ENCODE data around the gene UBAC2.
A peak's percentile ranks its signal among the peaks of the same experiment; 100 is the strongest.

Gene UBAC2, protein sequence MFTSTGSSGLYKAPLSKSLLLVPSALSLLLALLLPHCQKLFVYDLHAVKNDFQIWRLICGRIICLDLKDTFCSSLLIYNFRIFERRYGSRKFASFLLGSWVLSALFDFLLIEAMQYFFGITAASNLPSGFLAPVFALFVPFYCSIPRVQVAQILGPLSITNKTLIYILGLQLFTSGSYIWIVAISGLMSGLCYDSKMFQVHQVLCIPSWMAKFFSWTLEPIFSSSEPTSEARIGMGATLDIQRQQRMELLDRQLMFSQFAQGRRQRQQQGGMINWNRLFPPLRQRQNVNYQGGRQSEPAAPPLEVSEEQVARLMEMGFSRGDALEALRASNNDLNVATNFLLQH

DNA sequence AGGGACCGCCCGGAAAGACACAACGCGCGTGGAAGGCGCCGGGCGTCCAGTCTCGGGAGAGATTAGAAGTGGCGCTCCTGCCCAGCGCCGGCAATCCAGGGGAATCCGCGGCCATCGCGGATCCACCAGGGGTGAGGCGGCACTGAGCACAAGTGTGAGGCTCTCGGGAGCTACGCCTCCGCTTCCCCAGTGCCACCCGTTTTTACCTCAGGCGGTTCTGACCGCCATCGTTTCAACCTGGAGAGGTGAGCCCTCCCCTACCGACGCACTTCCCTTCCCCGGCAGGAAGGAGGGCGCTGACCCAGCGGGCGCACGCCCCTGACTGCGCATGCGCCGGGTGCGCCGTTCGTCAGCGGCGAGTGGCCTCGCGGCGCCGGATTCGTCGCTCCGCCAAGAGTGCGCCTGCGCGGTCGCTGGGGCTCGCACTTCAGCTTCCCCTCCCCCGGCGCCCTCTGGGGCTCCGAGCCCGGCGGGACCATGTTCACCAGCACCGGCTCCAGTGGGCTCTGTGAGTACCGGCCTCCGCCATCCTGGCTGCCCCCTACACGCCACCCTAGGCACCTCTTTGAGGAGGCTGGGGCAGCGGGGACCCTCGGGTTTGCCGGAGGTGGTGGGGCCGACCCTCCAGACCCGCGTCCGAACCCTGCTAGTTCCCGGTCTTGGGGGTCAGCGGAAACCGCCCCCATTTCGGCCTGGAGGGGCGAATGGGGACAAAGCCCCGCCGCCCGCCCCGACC lies at the start of gene UBAC2:
TSS of gene UBAC2 (plus strand) at position 423 of the 736 bp plus-strand sequence. CDS start at position 478, 55 bp downstream.
- Histone ChIP-seq H3K4me3 (ENCODE audit: low read depth in 1 of 5, low read length in 5 of 5) (peak within 1 kb of the TSS; percentile 92 to 98 (median 96)), H3K27ac (ENCODE audit: low read depth, low read length) (peak within 1 kb of the TSS; percentile 95), H3K36me3 (ENCODE audit: control insufficient read depth in 5 of 5, insufficient read depth in 5 of 5, low read length in 5 of 5) (no peaks in the 10 kb centered on the region), H3K9me3 (ENCODE audit: control insufficient read depth in 5 of 5, low read length in 5 of 5) (no peaks in the 10 kb centered on the region), H3K27me3 (ENCODE audit: control insufficient read depth in 5 of 5, insufficient read depth in 4 of 5, low read length in 5 of 5) (no peaks in the 10 kb centered on the region), H3K9ac (ENCODE audit: low read length in 5 of 5) (peak within 1 kb of the TSS; percentile 56 to 99 (median 95)), H3K4me1 (ENCODE audit: control insufficient read depth in 5 of 5, insufficient read depth in 5 of 5, low read length in 5 of 5) (peaks cover 0 to 41% (median 28%) of the 10 kb centered on the region in 5 donors)

DNA sequence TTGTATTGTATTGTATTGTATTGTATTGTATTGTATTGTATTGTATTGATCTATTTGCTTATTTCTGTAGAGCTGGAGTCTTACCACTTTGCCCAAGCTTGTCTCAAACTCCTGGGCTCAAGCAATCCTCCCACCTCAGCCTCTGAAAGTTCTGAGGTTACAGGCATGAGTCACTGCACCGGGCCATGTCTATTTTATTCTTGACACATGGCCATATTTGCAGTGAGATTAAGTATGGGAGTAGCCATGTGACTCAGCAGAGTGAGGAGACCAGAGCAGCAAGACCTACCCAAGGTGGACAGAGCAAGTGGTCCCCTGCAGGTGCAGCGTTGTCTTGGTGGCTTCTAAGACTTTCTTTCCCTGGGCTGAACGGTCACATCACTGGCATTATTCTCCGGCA lies 49.1 kb upstream of the UBAC2 start:
- no peaks in the 10 kb centered on the region for H3K36me3 ChIP-seq (ENCODE audit: control insufficient read depth in 5 of 5, insufficient read depth in 5 of 5, low read length in 5 of 5)
- no peaks in the 10 kb centered on the region for H3K9me3 ChIP-seq (ENCODE audit: control insufficient read depth in 5 of 5, low read length in 5 of 5)
- no peak overlapping the region for H3K9ac ChIP-seq (ENCODE audit: low read length in 5 of 5)
- H3K27me3 ChIP-seq (ENCODE audit: control insufficient read depth in 5 of 5, insufficient read depth in 4 of 5, low read length in 5 of 5): peaks cover 0 to 13% (median 0%) of the 10 kb centered on the region in 5 donors
- H3K4me3 ChIP-seq (ENCODE audit: low read depth in 1 of 5, low read length in 5 of 5): no peak overlapping the region
- no peak overlapping the region for H3K27ac ChIP-seq (ENCODE audit: low read depth, low read length)
- H3K4me1 ChIP-seq (ENCODE audit: control insufficient read depth in 5 of 5, insufficient read depth in 5 of 5, low read length in 5 of 5): no peaks in the 10 kb centered on the region

- H3K4me1 ChIP-seq (ENCODE audit: control insufficient read depth in 5 of 5, insufficient read depth in 5 of 5, low read length in 5 of 5): no peaks in the 10 kb centered on the region
- no peak overlapping the region for H3K4me3 ChIP-seq (ENCODE audit: low read depth in 1 of 5, low read length in 5 of 5)
- H3K9ac ChIP-seq (ENCODE audit: low read length in 5 of 5): no peak overlapping the region
- H3K9me3 ChIP-seq (ENCODE audit: control insufficient read depth in 5 of 5, low read length in 5 of 5): no peaks in the 10 kb centered on the region
- no peaks in the 10 kb centered on the region for H3K36me3 ChIP-seq (ENCODE audit: control insufficient read depth in 5 of 5, insufficient read depth in 5 of 5, low read length in 5 of 5)
- H3K27me3 ChIP-seq (ENCODE audit: control insufficient read depth in 5 of 5, insufficient read depth in 4 of 5, low read length in 5 of 5): peaks cover 0 to 11% (median 0%) of the 10 kb centered on the region in 5 donors
- no peak overlapping the region for H3K27ac ChIP-seq (ENCODE audit: low read depth, low read length)
Observed at GRCh38 chr13:99153219-99153618, 47.4 kb upstream of the UBAC2 start.

DNA sequence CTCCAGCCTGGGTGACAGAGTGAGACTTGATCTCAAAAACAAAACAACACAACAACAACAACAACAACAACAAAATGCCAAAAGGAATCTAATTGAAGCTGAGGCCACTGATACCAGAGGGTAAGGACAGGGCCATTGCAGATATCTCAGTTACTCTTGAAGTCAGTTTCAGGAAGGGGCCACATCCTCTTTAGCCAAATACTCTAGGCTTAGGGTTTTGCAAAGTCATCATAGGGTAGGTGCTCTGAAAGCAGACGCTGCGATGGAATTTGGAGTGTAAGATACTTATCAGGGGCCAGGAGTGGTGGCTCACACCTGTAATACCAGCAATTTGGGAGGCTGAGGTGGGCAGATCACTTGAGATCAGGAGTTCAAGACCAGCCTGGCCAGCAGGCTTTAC lies 46.6 kb upstream of the UBAC2 start:
- H3K4me3 ChIP-seq (ENCODE audit: low read depth in 1 of 5, low read length in 5 of 5): no peak overlapping the region
- H3K27me3 ChIP-seq (ENCODE audit: control insufficient read depth in 5 of 5, insufficient read depth in 4 of 5, low read length in 5 of 5): peaks cover under 1 to 11% (median 3%) of the 10 kb centered on the region in 5 donors
- H3K27ac ChIP-seq (ENCODE audit: low read depth, low read length): no peak overlapping the region
- H3K4me1 ChIP-seq (ENCODE audit: control insufficient read depth in 5 of 5, insufficient read depth in 5 of 5, low read length in 5 of 5): no peaks in the 10 kb centered on the region
- H3K9ac ChIP-seq (ENCODE audit: low read length in 5 of 5): no peak overlapping the region
- no peaks in the 10 kb centered on the region for H3K36me3 ChIP-seq (ENCODE audit: control insufficient read depth in 5 of 5, insufficient read depth in 5 of 5, low read length in 5 of 5)
- H3K9me3 ChIP-seq (ENCODE audit: control insufficient read depth in 5 of 5, low read length in 5 of 5): no peaks in the 10 kb centered on the region

DNA sequence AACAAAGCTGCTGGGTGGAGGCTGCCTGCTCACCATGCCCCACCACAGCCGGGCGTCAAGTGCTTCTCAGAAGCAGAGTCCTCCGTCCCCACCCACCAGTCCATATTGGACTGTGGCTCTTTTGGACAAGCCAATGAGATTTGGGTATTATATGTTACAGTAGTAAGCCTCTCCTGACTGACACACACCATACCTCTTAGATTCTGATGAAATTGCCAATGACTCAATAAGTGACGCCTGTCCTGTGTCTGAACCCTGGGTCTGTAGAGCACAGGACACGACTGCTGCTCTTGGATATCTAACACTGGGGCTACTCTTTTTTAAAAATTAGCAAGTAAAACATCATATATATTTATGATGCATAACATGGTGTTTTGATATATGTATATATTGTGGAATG lies 44.8 kb upstream of the UBAC2 start:
- Histone ChIP-seq H3K27ac (ENCODE audit: low read depth, low read length) (no peak overlapping the region), H3K4me1 (ENCODE audit: control insufficient read depth in 5 of 5, insufficient read depth in 5 of 5, low read length in 5 of 5) (no peaks in the 10 kb centered on the region), H3K9ac (ENCODE audit: low read length in 5 of 5) (no peak overlapping the region), H3K27me3 (ENCODE audit: control insufficient read depth in 5 of 5, insufficient read depth in 4 of 5, low read length in 5 of 5) (peaks cover 5 to 10% (median 8%) of the 10 kb centered on the region in 5 donors), H3K4me3 (ENCODE audit: low read depth in 1 of 5, low read length in 5 of 5) (no peak overlapping the region), H3K36me3 (ENCODE audit: control insufficient read depth in 5 of 5, insufficient read depth in 5 of 5, low read length in 5 of 5) (no peaks in the 10 kb centered on the region), H3K9me3 (ENCODE audit: control insufficient read depth in 5 of 5, low read length in 5 of 5) (no peaks in the 10 kb centered on the region)

GRCh38 chr13:99157046-99157445 lies 43.6 kb upstream of the UBAC2 start:
- Histone ChIP-seq H3K27ac (ENCODE audit: low read depth, low read length) (no peak overlapping the region), H3K36me3 (ENCODE audit: control insufficient read depth in 5 of 5, insufficient read depth in 5 of 5, low read length in 5 of 5) (no peaks in the 10 kb centered on the region), H3K4me1 (ENCODE audit: control insufficient read depth in 5 of 5, insufficient read depth in 5 of 5, low read length in 5 of 5) (no peaks in the 10 kb centered on the region), H3K27me3 (ENCODE audit: control insufficient read depth in 5 of 5, insufficient read depth in 4 of 5, low read length in 5 of 5) (peaks cover 5 to 10% (median 8%) of the 10 kb centered on the region in 5 donors), H3K4me3 (ENCODE audit: low read depth in 1 of 5, low read length in 5 of 5) (no peak overlapping the region), H3K9ac (ENCODE audit: low read length in 5 of 5) (no peak overlapping the region), H3K9me3 (ENCODE audit: control insufficient read depth in 5 of 5, low read length in 5 of 5) (no peaks in the 10 kb centered on the region)

DNA sequence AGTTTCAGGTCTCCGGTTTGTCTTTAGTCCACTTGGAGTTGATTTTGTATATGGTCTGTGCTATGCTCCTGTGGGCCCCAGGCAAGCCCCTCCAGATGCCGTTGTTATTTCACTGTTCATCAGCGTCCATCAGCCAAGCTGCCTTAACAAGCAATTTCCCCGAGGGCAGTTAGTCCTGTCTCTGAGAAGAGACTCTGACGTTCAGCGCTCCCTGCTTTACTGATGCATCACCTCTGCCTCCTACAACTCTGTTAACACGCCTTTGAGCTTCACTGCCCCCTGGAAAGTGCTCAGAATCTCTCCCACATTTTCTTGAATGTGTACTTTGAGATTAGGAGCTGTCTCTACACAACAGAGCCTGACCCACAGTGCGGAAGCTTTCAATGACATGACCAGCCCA lies 41.8 kb upstream of the UBAC2 start:
- Histone ChIP-seq H3K36me3 (ENCODE audit: control insufficient read depth in 5 of 5, insufficient read depth in 5 of 5, low read length in 5 of 5) (no peaks in the 10 kb centered on the region), H3K27me3 (ENCODE audit: control insufficient read depth in 5 of 5, insufficient read depth in 4 of 5, low read length in 5 of 5) (peaks cover 5 to 10% (median 8%) of the 10 kb centered on the region in 5 donors), H3K9ac (ENCODE audit: low read length in 5 of 5) (no peak overlapping the region), H3K4me3 (ENCODE audit: low read depth in 1 of 5, low read length in 5 of 5) (no peak overlapping the region), H3K27ac (ENCODE audit: low read depth, low read length) (no peak overlapping the region), H3K4me1 (ENCODE audit: control insufficient read depth in 5 of 5, insufficient read depth in 5 of 5, low read length in 5 of 5) (peaks cover 0 to 5% (median 0%) of the 10 kb centered on the region in 5 donors), H3K9me3 (ENCODE audit: control insufficient read depth in 5 of 5, low read length in 5 of 5) (no peaks in the 10 kb centered on the region)

DNA sequence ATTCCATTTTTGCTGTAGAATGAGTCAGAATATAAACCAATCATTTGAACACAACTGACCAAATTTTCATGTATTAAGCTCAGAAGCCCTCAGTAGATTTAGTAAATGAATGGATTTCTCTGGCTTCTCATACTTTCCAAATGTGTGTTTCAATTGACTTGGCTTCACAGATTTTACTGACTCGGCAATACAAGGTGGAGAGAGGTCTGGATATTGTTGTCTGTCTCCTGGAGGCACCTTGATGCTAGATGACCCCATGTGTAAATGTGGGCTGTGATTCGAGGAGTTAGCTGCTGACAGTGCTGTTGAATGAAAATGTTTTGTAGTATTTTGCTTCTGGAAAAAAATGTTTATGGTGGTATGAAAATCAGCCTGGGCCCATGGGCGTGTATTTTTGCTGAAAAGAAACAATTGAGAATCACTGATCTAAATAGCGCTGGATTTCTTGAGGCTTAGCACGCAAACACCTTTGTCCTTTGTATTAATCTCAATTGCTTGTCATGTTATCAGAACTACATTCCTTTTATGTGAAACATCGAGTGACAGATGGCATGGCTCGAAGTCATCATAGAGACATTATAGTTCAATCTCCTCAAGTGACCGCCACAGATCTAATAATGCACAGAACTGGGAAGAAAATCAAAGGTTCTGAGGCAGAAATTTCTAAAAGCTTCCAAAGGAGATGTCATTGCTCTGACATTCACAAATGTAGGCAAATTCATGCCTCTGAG lies 41.2 kb upstream of the UBAC2 start:
- H3K27me3 ChIP-seq (ENCODE audit: control insufficient read depth in 5 of 5, insufficient read depth in 4 of 5, low read length in 5 of 5): peaks cover 5 to 10% (median 8%) of the 10 kb centered on the region in 5 donors
- no peaks in the 10 kb centered on the region for H3K36me3 ChIP-seq (ENCODE audit: control insufficient read depth in 5 of 5, insufficient read depth in 5 of 5, low read length in 5 of 5)
- H3K9me3 ChIP-seq (ENCODE audit: control insufficient read depth in 5 of 5, low read length in 5 of 5): no peaks in the 10 kb centered on the region
- peaks cover 0 to 5% (median 0%) of the 10 kb centered on the region in 5 donors for H3K4me1 ChIP-seq (ENCODE audit: control insufficient read depth in 5 of 5, insufficient read depth in 5 of 5, low read length in 5 of 5)
- H3K4me3 ChIP-seq (ENCODE audit: low read depth in 1 of 5, low read length in 5 of 5): no peak overlapping the region
- no peak overlapping the region for H3K9ac ChIP-seq (ENCODE audit: low read length in 5 of 5)
- no peak overlapping the region for H3K27ac ChIP-seq (ENCODE audit: low read depth, low read length)

DNA sequence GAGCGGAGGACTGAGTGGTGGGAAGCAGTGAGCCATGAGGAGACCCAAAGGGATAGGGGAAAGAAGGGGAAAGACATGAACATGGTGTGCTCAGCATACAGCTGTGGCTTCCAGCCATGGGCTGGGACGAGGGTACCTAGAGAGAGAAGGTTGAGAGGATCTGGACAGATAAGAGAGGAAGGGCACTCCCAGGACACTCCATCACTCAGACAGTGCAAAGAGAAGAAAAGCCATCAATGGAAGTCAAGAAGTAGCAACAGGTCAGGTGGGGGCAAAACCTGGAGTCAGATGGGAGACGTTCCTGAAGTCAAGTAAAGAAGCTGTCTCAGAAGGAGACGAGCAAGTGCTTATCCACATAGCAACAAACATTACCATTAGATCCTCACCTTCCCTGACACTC lies 40.2 kb upstream of the UBAC2 start:
- Histone ChIP-seq H3K36me3 (ENCODE audit: control insufficient read depth in 5 of 5, insufficient read depth in 5 of 5, low read length in 5 of 5) (no peaks in the 10 kb centered on the region), H3K9ac (ENCODE audit: low read length in 5 of 5) (no peak overlapping the region), H3K27me3 (ENCODE audit: control insufficient read depth in 5 of 5, insufficient read depth in 4 of 5, low read length in 5 of 5) (peaks cover 5 to 10% (median 8%) of the 10 kb centered on the region in 5 donors), H3K4me1 (ENCODE audit: control insufficient read depth in 5 of 5, insufficient read depth in 5 of 5, low read length in 5 of 5) (peaks cover 0 to 5% (median 0%) of the 10 kb centered on the region in 5 donors), H3K4me3 (ENCODE audit: low read depth in 1 of 5, low read length in 5 of 5) (no peak overlapping the region), H3K9me3 (ENCODE audit: control insufficient read depth in 5 of 5, low read length in 5 of 5) (no peaks in the 10 kb centered on the region), H3K27ac (ENCODE audit: low read depth, low read length) (no peak overlapping the region)
